Mammary epithelial cell (primary cell): ENCODE measurements around the gene CTDSP2.

Experiments
- EZH2 ChIP-seq: IDR thresholded peaks from 2 replicates; pipeline ENCODE4 v1.6.1; 2012; ENCODE audit warnings: low read length, inconsistent platforms, borderline replicate concordance
- TF ChIP-seq, protein P1 (sequence below), 2 donors: IDR thresholded peaks in 1 of 2; conservative IDR thresholded peaks in 1 of 2; 2 replicates each; pipeline ENCODE4 v1.5.1; 2011 to 2012; ENCODE audit warnings: inconsistent platforms in 2 of 2, low read length in 2 of 2, mild to moderate bottlenecking in 2 of 2, control low read depth in 1 of 2, low read depth in 1 of 2; ENCODE audit not compliant: insufficient read depth in 1 of 2; ENCODE audit errors: extremely low read depth in 1 of 2

DNA sequence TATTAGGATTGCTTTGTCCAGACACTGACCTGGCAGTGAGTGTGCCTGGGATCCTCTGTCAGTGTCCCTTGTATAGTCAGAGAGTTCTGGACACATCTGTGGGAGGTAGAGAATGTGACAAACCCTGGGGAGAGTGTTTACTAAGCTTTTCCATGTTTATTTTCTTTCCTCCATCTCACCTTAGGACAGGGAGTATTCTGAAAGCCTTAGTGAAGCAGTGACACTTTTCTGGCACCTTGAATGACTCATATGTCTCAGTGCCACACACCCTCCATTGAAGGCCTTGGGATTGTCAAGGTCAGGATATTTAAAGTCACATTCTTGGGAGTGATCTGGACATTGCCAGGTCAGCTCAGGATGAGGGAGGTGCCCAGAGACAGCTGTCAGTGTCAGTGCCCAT, 34.9 kb upstream of the CTDSP2 start:
- TF ChIP-seq, protein P1, sequence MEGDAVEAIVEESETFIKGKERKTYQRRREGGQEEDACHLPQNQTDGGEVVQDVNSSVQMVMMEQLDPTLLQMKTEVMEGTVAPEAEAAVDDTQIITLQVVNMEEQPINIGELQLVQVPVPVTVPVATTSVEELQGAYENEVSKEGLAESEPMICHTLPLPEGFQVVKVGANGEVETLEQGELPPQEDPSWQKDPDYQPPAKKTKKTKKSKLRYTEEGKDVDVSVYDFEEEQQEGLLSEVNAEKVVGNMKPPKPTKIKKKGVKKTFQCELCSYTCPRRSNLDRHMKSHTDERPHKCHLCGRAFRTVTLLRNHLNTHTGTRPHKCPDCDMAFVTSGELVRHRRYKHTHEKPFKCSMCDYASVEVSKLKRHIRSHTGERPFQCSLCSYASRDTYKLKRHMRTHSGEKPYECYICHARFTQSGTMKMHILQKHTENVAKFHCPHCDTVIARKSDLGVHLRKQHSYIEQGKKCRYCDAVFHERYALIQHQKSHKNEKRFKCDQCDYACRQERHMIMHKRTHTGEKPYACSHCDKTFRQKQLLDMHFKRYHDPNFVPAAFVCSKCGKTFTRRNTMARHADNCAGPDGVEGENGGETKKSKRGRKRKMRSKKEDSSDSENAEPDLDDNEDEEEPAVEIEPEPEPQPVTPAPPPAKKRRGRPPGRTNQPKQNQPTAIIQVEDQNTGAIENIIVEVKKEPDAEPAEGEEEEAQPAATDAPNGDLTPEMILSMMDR (conservative IDR thresholded peaks at IDR 0.05 in 1 of 2, IDR thresholded peaks at IDR 0.05 in 1 of 2; ENCODE audit: extremely low read depth in 1 of 2, insufficient read depth in 1 of 2, low read depth in 1 of 2, low read length in 2 of 2) = no peak
- no peak for TF ChIP-seq EZH2
